ENCODE measurements around the gene HEXD.

The HEXD gene

GRCh38 chr17:82461827-82462524 is 43.8 kb downstream of the HEXD start:
- no peak for DNase-seq

- no peak for DNase-seq
These were observed 45.2 kb downstream of the HEXD start for GRCh38 chr17:82463391-82463790.

- DNase-seq: no peak
These were observed 45.9 kb downstream of the HEXD start for GRCh38 chr17:82463925-82464566.

- no peak for DNase-seq
These were observed 46.4 kb downstream of the HEXD start for GRCh38 chr17:82464567-82464929.

GRCh38 chr17:82465023-82465603 is 47.0 kb downstream of the HEXD start:
- peak; percentile 36 for DNase-seq

- no peak for DNase-seq
These were observed 50.5 kb downstream of the HEXD start for GRCh38 chr17:82468692-82469091.

GRCh38 chr17:82470065-82470464 is 51.9 kb downstream of the HEXD start:
- no peak for DNase-seq

- no peak for DNase-seq
These were observed 56.3 kb downstream of the HEXD start for GRCh38 chr17:82474223-82475010.

GRCh38 chr17:82475458-82475857 is 57.3 kb downstream of the HEXD start:
- no peak for DNase-seq

GRCh38 chr17:82477934-82478333 is 59.8 kb downstream of the HEXD start:
- no peak for DNase-seq

GRCh38 chr17:82479602-82480001 is 61.5 kb downstream of the HEXD start:
- no peak for DNase-seq

GRCh38 chr17:82480318-82480717 is 62.2 kb downstream of the HEXD start:
- DNase-seq: no peak

- no peak for DNase-seq
These were observed 65.1 kb downstream of the HEXD start for GRCh38 chr17:82483204-82483660.

- no peak for DNase-seq
These were observed 65.7 kb downstream of the HEXD start for GRCh38 chr17:82483836-82484235.

GRCh38 chr17:82486231-82487094 is 68.3 kb downstream of the HEXD start:
- no peak for DNase-seq

- no peak for DNase-seq
These were observed 69.8 kb downstream of the HEXD start for GRCh38 chr17:82487910-82488309.

GRCh38 chr17:82489117-82489516 is 71.0 kb downstream of the HEXD start:
- DNase-seq: no peak

- DNase-seq: no peak
These were observed 71.8 kb downstream of the HEXD start for GRCh38 chr17:82489851-82490511.

GRCh38 chr17:82490512-82491195 is 72.5 kb downstream of the HEXD start:
- DNase-seq: no peak

GRCh38 chr17:82491196-82491530 is 73.0 kb downstream of the HEXD start:
- DNase-seq: no peak

GRCh38 chr17:82491533-82491932 is 73.4 kb downstream of the HEXD start:
- DNase-seq: no peak
